ENCODE measurements around the gene PRKCH. TPM values are rescaled to one million over a fixed set of nuclear protein-coding genes. Genes with fewer than 3 reads are reported as not detected.

Gene PRKCH
- total RNA-seq, 1 experiment from 2014 or later: 22.3 TPM

GRCh38 chr14:61382842-61383241, 61.5 kb downstream of the PRKCH start:
- no peak overlapping the region for H3K27ac Mint-ChIP-seq (ENCODE audit: unreplicated experiment)
- H3K27me3 Mint-ChIP-seq (ENCODE audit: unreplicated experiment): no peaks in the 10 kb centered on the region
- no peaks in the 10 kb centered on the region for H3K36me3 Mint-ChIP-seq (ENCODE audit: insufficient read depth, unreplicated experiment)
- TF ChIP-seq CTCF (IDR thresholded peaks at IDR 0.05; ENCODE audit: unreplicated experiment): no peak
- DNase-seq: no peak
- H3K4me1 Mint-ChIP-seq (ENCODE audit: low read depth, unreplicated experiment): peaks cover 2% of the 10 kb centered on the region
- intact Hi-C loops (cut with micrococcal nuclease; ENCODE audit: unreplicated experiment): no loop called here
- BruUV-seq (replicated peaks): no TSS peak
- no peaks in the 10 kb centered on the region for H3K9me3 Mint-ChIP-seq (ENCODE audit: low read depth, unreplicated experiment)
- H3K4me3 Mint-ChIP-seq (ENCODE audit: low read depth, unreplicated experiment): no peak overlapping the region
- CTCF ChIA-PET: interaction anchor here (0.7 kb wide), 1 partner anchor 78 kb away, joined by 3 read pairs; no protein-coding TSS in a partner anchor

- Mint-ChIP-seq H3K27ac (ENCODE audit: unreplicated experiment) (no peak overlapping the region), H3K4me3 (ENCODE audit: low read depth, unreplicated experiment) (no peak overlapping the region), H3K4me1 (ENCODE audit: low read depth, unreplicated experiment) (peaks cover 13% of the 10 kb centered on the region), H3K36me3 (ENCODE audit: insufficient read depth, unreplicated experiment) (no peaks in the 10 kb centered on the region), H3K27me3 (ENCODE audit: unreplicated experiment) (no peaks in the 10 kb centered on the region), H3K9me3 (ENCODE audit: low read depth, unreplicated experiment) (no peaks in the 10 kb centered on the region)
- TF ChIP-seq CTCF (IDR thresholded peaks at IDR 0.05; ENCODE audit: unreplicated experiment): no peak
- no peak for DNase-seq
- CTCF ChIA-PET: no interaction called here
- BruUV-seq (replicated peaks): no TSS peak
- intact Hi-C loops (cut with micrococcal nuclease; ENCODE audit: unreplicated experiment): no loop called here
These were observed 63.8 kb downstream of the PRKCH start for GRCh38 chr14:61385002-61385685.

GRCh38 chr14:61386173-61386772, 64.9 kb downstream of the PRKCH start:
- Mint-ChIP-seq H3K27ac (ENCODE audit: unreplicated experiment) (no peak overlapping the region), H3K27me3 (ENCODE audit: unreplicated experiment) (no peaks in the 10 kb centered on the region), H3K36me3 (ENCODE audit: insufficient read depth, unreplicated experiment) (no peaks in the 10 kb centered on the region), H3K9me3 (ENCODE audit: low read depth, unreplicated experiment) (no peaks in the 10 kb centered on the region), H3K4me3 (ENCODE audit: low read depth, unreplicated experiment) (no peak overlapping the region), H3K4me1 (ENCODE audit: low read depth, unreplicated experiment) (peaks cover 13% of the 10 kb centered on the region)
- no peak for TF ChIP-seq CTCF (IDR thresholded peaks at IDR 0.05; ENCODE audit: unreplicated experiment)
- no TSS peak for BruUV-seq (replicated peaks)
- intact Hi-C loops (cut with micrococcal nuclease; ENCODE audit: unreplicated experiment): no loop called here
- CTCF ChIA-PET: no interaction called here
- DNase-seq: no peak

GRCh38 chr14:61387076-61387475, 65.7 kb downstream of the PRKCH start:
- no peaks in the 10 kb centered on the region for H3K36me3 Mint-ChIP-seq (ENCODE audit: insufficient read depth, unreplicated experiment)
- no TSS peak for BruUV-seq (replicated peaks)
- TF ChIP-seq CTCF (IDR thresholded peaks at IDR 0.05; ENCODE audit: unreplicated experiment): no peak
- peaks cover 13% of the 10 kb centered on the region for H3K4me1 Mint-ChIP-seq (ENCODE audit: low read depth, unreplicated experiment)
- intact Hi-C loops (cut with micrococcal nuclease; ENCODE audit: unreplicated experiment): no loop called here
- CTCF ChIA-PET: no interaction called here
- H3K4me3 Mint-ChIP-seq (ENCODE audit: low read depth, unreplicated experiment): no peak overlapping the region
- no peak for DNase-seq
- H3K27me3 Mint-ChIP-seq (ENCODE audit: unreplicated experiment): no peaks in the 10 kb centered on the region
- H3K9me3 Mint-ChIP-seq (ENCODE audit: low read depth, unreplicated experiment): no peaks in the 10 kb centered on the region
- no peak overlapping the region for H3K27ac Mint-ChIP-seq (ENCODE audit: unreplicated experiment)
